ENCODE measurements around the gene EP300.

GRCh38 chr22:41206719-41207118 is 114.3 kb downstream of the EP300 start:
- TF ChIP-seq CTCF (IDR thresholded peaks at IDR 0.05) (no peak), POLR2A (IDR thresholded peaks at IDR 0.05) (no peak)
